ENCODE results near the gene CRYAB.
"Not testable (repeated sequence)": the region's sequence is repeated elsewhere in the genome, so short reads cannot be mapped to it uniquely, and the experiment has no call there.

CRYAB gene

GRCh38 chr11:111912535-111912934 is 965 bp upstream of the CRYAB start, which contains the start of gene HSPB2:
HSPB2 (plus strand) TSS chr11:111912734; CDS start chr11:111912830, 96 bp downstream.
- no peak for DNase-seq (ENCODE audit: extremely low spot score, insufficient read length, low read depth)
- no peak for FAIRE-seq

- FAIRE-seq = no peak
- DNase-seq (ENCODE audit: extremely low spot score, insufficient read length, low read depth) = no peak
These were observed 651 bp downstream of the CRYAB start for GRCh38 chr11:111910676-111911562.

GRCh38 chr11:111909378-111909777 is 2.2 kb downstream of the CRYAB start:
- DNase-seq (ENCODE audit: extremely low spot score, insufficient read length, low read depth) (no peak), FAIRE-seq (no peak)

GRCh38 chr11:111908639-111909305 is 2.8 kb downstream of the CRYAB start:
- FAIRE-seq (no peak), DNase-seq (ENCODE audit: extremely low spot score, insufficient read length, low read depth) (no peak)

GRCh38 chr11:111906680-111907079 is 4.9 kb downstream of the CRYAB start:
- FAIRE-seq = no peak

GRCh38 chr11:111905411-111905810 is 6.2 kb downstream of the CRYAB start:
- no peak for FAIRE-seq

More at GRCh38 chr11:111906680-111907079, 4.9 kb downstream of the CRYAB start:
- no peak for DNase-seq (ENCODE audit: extremely low spot score, insufficient read length, low read depth)

GRCh38 chr11:111886844-111887243 is 24.7 kb downstream of the CRYAB start:
- FAIRE-seq = no peak
- no peak for DNase-seq (ENCODE audit: extremely low spot score, insufficient read length, low read depth)

More at GRCh38 chr11:111905411-111905810, 6.2 kb downstream of the CRYAB start:
- DNase-seq (ENCODE audit: extremely low spot score, insufficient read length, low read depth) = no peak

GRCh38 chr11:111886032-111886431 is 25.5 kb downstream of the CRYAB start:
- no peak for DNase-seq (ENCODE audit: extremely low spot score, insufficient read length, low read depth)
- no peak for FAIRE-seq

GRCh38 chr11:111885053-111885452 is 26.5 kb downstream of the CRYAB start:
- FAIRE-seq; DNase-seq (ENCODE audit: extremely low spot score, insufficient read length, low read depth): not testable (repeated sequence)

GRCh38 chr11:111882202-111882601 is 29.4 kb downstream of the CRYAB start:
- DNase-seq (ENCODE audit: extremely low spot score, insufficient read length, low read depth) = no peak

GRCh38 chr11:111879637-111879960 is 32.0 kb downstream of the CRYAB start:
- no peak for DNase-seq (ENCODE audit: extremely low spot score, insufficient read length, low read depth)

More at GRCh38 chr11:111882202-111882601, 29.4 kb downstream of the CRYAB start:
- FAIRE-seq = no peak

GRCh38 chr11:111878849-111879636 is 32.5 kb downstream of the CRYAB start, which contains the start of the genes CFAP68 and FDXACB1:
CFAP68 (plus strand) TSS chr11:111879541; CDS start chr11:111879561, 20 bp downstream.
FDXACB1 (minus strand) TSS chr11:111879165; CDS start chr11:111879132, 33 bp downstream.
- DNase-seq (ENCODE audit: extremely low spot score, insufficient read length, low read depth) (peak; percentile 90), FAIRE-seq (peak; percentile 96)

More at GRCh38 chr11:111879637-111879960, 32.0 kb downstream of the CRYAB start:
- no peak for FAIRE-seq

- no peak for DNase-seq (ENCODE audit: extremely low spot score, insufficient read length, low read depth)
- FAIRE-seq = peak; percentile 36
These were observed 33.2 kb downstream of the CRYAB start for GRCh38 chr11:111878385-111878848.

GRCh38 chr11:111871693-111872161 is 39.8 kb downstream of the CRYAB start:
- FAIRE-seq = no peak

GRCh38 chr11:111870886-111871692 is 40.5 kb downstream of the CRYAB start, which contains the start of gene ALG9:
ALG9 (minus strand) TSS chr11:111871581; CDS start chr11:111871482, 99 bp downstream.
- FAIRE-seq = peak; percentile 87
- peak; percentile 64 for DNase-seq (ENCODE audit: extremely low spot score, insufficient read length, low read depth)

More at GRCh38 chr11:111871693-111872161, 39.8 kb downstream of the CRYAB start:
- no peak for DNase-seq (ENCODE audit: extremely low spot score, insufficient read length, low read depth)

GRCh38 chr11:111870522-111870885 is 41.1 kb downstream of the CRYAB start:
- DNase-seq (ENCODE audit: extremely low spot score, insufficient read length, low read depth) (no peak), FAIRE-seq (peak; percentile 21)

GRCh38 chr11:111870113-111870512 is 41.5 kb downstream of the CRYAB start:
- FAIRE-seq = no peak
- no peak for DNase-seq (ENCODE audit: extremely low spot score, insufficient read length, low read depth)

- DNase-seq (ENCODE audit: extremely low spot score, insufficient read length, low read depth) = no peak
- FAIRE-seq = no peak
These were observed 51.3 kb downstream of the CRYAB start for GRCh38 chr11:111860257-111860656.
